OCI-LY1 (cell line): ENCODE results near the gene SMCHD1.

Source experiments
- H2AFZ ChIP-seq: fragments of 200-600 bp; sonication (generic), shearing (Covaris generic); 2 replicates; pipeline ENCODE4 v1.6.0; 2014; ENCODE audit warnings: antibody characterized with exemption, mild to moderate bottlenecking, low read length
- H3F3A ChIP-seq: fragments of 200-600 bp; sonication (generic), shearing (Covaris generic); 2 replicates; pipeline ENCODE4 v1.6.0; 2014; ENCODE audit warnings: mild to moderate bottlenecking, antibody characterized with exemption, low read length, moderate library complexity; ENCODE audit not compliant: insufficient read depth
- H3K27ac ChIP-seq: fragments of 200-600 bp; sonication (generic); 2 replicates; pipeline ENCODE4 v1.5.1; 2014; ENCODE audit warnings: low read length, mixed run types, mild to moderate bottlenecking, low read depth; ENCODE audit not compliant: poor library complexity, severe bottlenecking
- H3K27me3 ChIP-seq: fragments of 200-600 bp; sonication (generic); 2 replicates; pipeline ENCODE4 v1.6.0; 2014; ENCODE audit warnings: antibody characterized with exemption, mild to moderate bottlenecking, low read length, moderate library complexity; ENCODE audit not compliant: insufficient read depth
- H3K36me3 ChIP-seq: fragments of 200-600 bp; sonication (generic); 2 replicates; pipeline ENCODE4 v1.6.1; 2014; ENCODE audit warnings: mild to moderate bottlenecking, antibody characterized with exemption, low read length, moderate library complexity, mixed read lengths; ENCODE audit not compliant: insufficient read depth
- H3K4me1 ChIP-seq: fragments of 200-600 bp; sonication (generic); 2 replicates; pipeline ENCODE4 v1.5.1; 2014; ENCODE audit warnings: mild to moderate bottlenecking, low read length, moderate library complexity; ENCODE audit not compliant: insufficient read depth, severe bottlenecking
- H3K4me2 ChIP-seq: fragments of 200-600 bp; sonication (generic), shearing (Covaris generic); 2 replicates; pipeline ENCODE4 v1.6.1; 2014; ENCODE audit warnings: low read length
- H3K4me3 ChIP-seq: fragments of 200-600 bp; sonication (generic); 2 replicates; pipeline ENCODE4 v1.5.1; 2014; ENCODE audit warnings: low read length, low read depth, mild to moderate bottlenecking, mixed read lengths; ENCODE audit not compliant: poor library complexity, severe bottlenecking
- H3K79me2 ChIP-seq: fragments of 200-600 bp; shearing (Covaris generic); 2 replicates; pipeline ENCODE4 v1.6.1; 2016; ENCODE audit warnings: mixed run types, low read length, mixed read lengths; ENCODE audit not compliant: insufficient read depth
- H3K9ac ChIP-seq: fragments of 200-600 bp; sonication (generic), shearing (Covaris generic); 2 replicates; pipeline ENCODE4 v1.6.1; 2014; ENCODE audit warnings: mild to moderate bottlenecking, low read length, mixed read lengths
- H3K9me2 ChIP-seq: fragments of 200-600 bp; sonication (generic), shearing (Covaris generic); 2 replicates; pipeline ENCODE4 v1.6.1; 2014; ENCODE audit warnings: low read depth, mild to moderate bottlenecking, low read length, mixed read lengths
- H3K9me3 ChIP-seq: fragments of 200-600 bp; shearing (Covaris generic); 2 replicates; pipeline ENCODE4 v1.6.1; 2014; ENCODE audit warnings: low read length, mixed read lengths
- H4K20me1 ChIP-seq: fragments of 200-600 bp; sonication (generic), shearing (Covaris generic); 2 replicates; pipeline ENCODE4 v1.6.0; 2016; ENCODE audit warnings: mild to moderate bottlenecking, low read length; ENCODE audit not compliant: insufficient read depth
- CTCF ChIP-seq: fragments of 200-600 bp; sonication (generic), shearing (Covaris generic); IDR thresholded peaks from 2 replicates; pipeline ENCODE4 v1.5.1; 2017; ENCODE audit warnings: mild to moderate bottlenecking, antibody characterized with exemption, low read length, moderate library complexity, mixed read lengths
- EZH2 ChIP-seq: fragments of 200-600 bp; sonication (generic), shearing (Covaris generic); IDR thresholded peaks from 2 replicates; pipeline ENCODE4 v1.8.0; 2017; ENCODE audit warnings: borderline replicate concordance, mixed run types, mild to moderate bottlenecking, antibody characterized with exemption, low read length, moderate library complexity, mixed read lengths

Gene SMCHD1

GRCh38 chr18:2840521-2840920, 185.0 kb downstream of the SMCHD1 start:
- Histone ChIP-seq H3K4me3 (no peak overlapping the region), H2AFZ (no peak overlapping the region), H3K27me3 (no peaks in the 10 kb centered on the region), H4K20me1 (no peaks in the 10 kb centered on the region), H3K9me2 (no peaks in the 10 kb centered on the region), H3F3A (no peaks in the 10 kb centered on the region), H3K4me1 (no peaks in the 10 kb centered on the region), H3K9ac (no peak overlapping the region), H3K79me2 (no peaks in the 10 kb centered on the region), H3K9me3 (no peaks in the 10 kb centered on the region), H3K27ac (no peak overlapping the region), H3K36me3 (no peaks in the 10 kb centered on the region), H3K4me2 (no peak overlapping the region)
- no peak for TF ChIP-seq CTCF

GRCh38 chr18:2843146-2843545, 187.6 kb downstream of the SMCHD1 start:
- no peak overlapping the region for H2AFZ ChIP-seq
- no peaks in the 10 kb centered on the region; the same call in 1 of the 2 replicates for H3K27me3 ChIP-seq
- H4K20me1 ChIP-seq: no peaks in the 10 kb centered on the region
- H3K4me3 ChIP-seq: no peak overlapping the region
- H3K36me3 ChIP-seq: no peaks in the 10 kb centered on the region
- H3K4me1 ChIP-seq: no peaks in the 10 kb centered on the region
- H3K4me2 ChIP-seq: no peak overlapping the region
- no peak for TF ChIP-seq CTCF
- no peak for TF ChIP-seq EZH2
- no peaks in the 10 kb centered on the region for H3K9me3 ChIP-seq
- H3K79me2 ChIP-seq: no peaks in the 10 kb centered on the region
- H3K9ac ChIP-seq: no peak overlapping the region
- no peaks in the 10 kb centered on the region for H3F3A ChIP-seq
- H3K9me2 ChIP-seq: no peaks in the 10 kb centered on the region
- H3K27ac ChIP-seq: no peak overlapping the region

- Histone ChIP-seq H3K79me2 (no peaks in the 10 kb centered on the region), H3K9me3 (no peaks in the 10 kb centered on the region), H2AFZ (no peak overlapping the region), H3F3A (no peaks in the 10 kb centered on the region), H3K4me1 (no peaks in the 10 kb centered on the region), H3K4me2 (no peak overlapping the region), H3K4me3 (no peak overlapping the region), H4K20me1 (no peaks in the 10 kb centered on the region), H3K27ac (no peak overlapping the region), H3K9me2 (no peaks in the 10 kb centered on the region), H3K27me3 (no peaks in the 10 kb centered on the region; the same call in 1 of the 2 replicates), H3K36me3 (no peaks in the 10 kb centered on the region), H3K9ac (no peak overlapping the region)
- TF ChIP-seq CTCF: no peak
- no peak for TF ChIP-seq EZH2
Measured at GRCh38 chr18:2845172-2845571, 189.6 kb downstream of the SMCHD1 start.
